Ovary (tissue), 9 donors: ENCODE results near the gene WDR38. TPM values are rescaled to one million over a fixed set of nuclear protein-coding genes. Genes with fewer than 3 reads are reported as not detected.

Experiments used
- DNase-seq, 5 donors: peaks; one replicate each; pipeline ENCODE4 v3.0.0-alpha.2; 2019 to 2020
- H3K27ac ChIP-seq, 2 donors: fragments of 200-600 bp; one replicate each; pipeline versions ENCODE4 v1.5.1 to v1.8.0; 2019 to 2022
- H3K27me3 ChIP-seq: fragments of 200-600 bp; one replicate; pipeline ENCODE4 v1.8.0; 2022
- H3K36me3 ChIP-seq: fragments of 200-600 bp; sonication (generic); one replicate; pipeline ENCODE4 v1.5.1; 2019
- H3K4me1 ChIP-seq: one replicate; pipeline ENCODE4 v1.8.1; 2013; ENCODE audit warnings: mild to moderate bottlenecking, moderate library complexity; ENCODE audit not compliant: insufficient read depth
- H3K4me3 ChIP-seq: fragments of 200-600 bp; sonication (generic); one replicate; pipeline ENCODE4 v1.5.1; 2017
- H3K9me3 ChIP-seq, 2 donors: fragments of 200-600 bp in 1 of 2; sonication (generic) in 1 of 2; one replicate each; pipeline versions ENCODE4 v1.5.1 to v1.8.1; 2013 to 2019; ENCODE audit warnings: mild to moderate bottlenecking in 1 of 2, moderate library complexity in 1 of 2
- CTCF ChIP-seq, 3 donors: fragments of 450-650 bp in 2 of 3; fragments of 200-600 bp in 1 of 3; IDR thresholded peaks; one replicate each; pipeline versions ENCODE4 v1.5.1 to v1.8.0; 2016 to 2022; ENCODE audit warnings: antibody characterized with exemption in 3 of 3, mild to moderate bottlenecking in 1 of 3
- EP300 ChIP-seq: sonication (generic); formaldehyde crosslinking; IDR thresholded peaks from one replicate; pipeline ENCODE4 v1.6.1; 2017; ENCODE audit warnings: antibody characterized with exemption
- POLR2A ChIP-seq: fragments of 450-650 bp; IDR thresholded peaks from one replicate; pipeline ENCODE4 v1.6.1; 2017; ENCODE audit warnings: antibody characterized with exemption, mild to moderate bottlenecking, moderate library complexity
- WGBS, 3 donors: extraction: QIAGEN DNeasy Blood & Tissue Kit in 1 of 3; methylation state at CpG; one replicate each; pipeline versions ENCODE4 v1.1.5 to v1.1.7; 2013 to 2017; 5-methylcytosine and 5-hydroxymethylcytosine counted together
- intact Hi-C, 4 donors: fragments of 100-400 bp; cut with DNase I; formaldehyde crosslinking; loops; one replicate each; pipeline versions ENCODE4 v1.11.0 to v1.15.1; 2022 to 2023
- polyA plus RNA-seq, 2 donors: library from polyadenylated mRNA; stranded (reverse); fragments of 200-250 nt in 1 of 2; fragments of 350-450 nt in 1 of 2; fragmentation: Illumina TruSeq in 1 of 2; extraction: RNeasy Lipid Tissue Mini Kit (QIAGEN cat#74804) in 1 of 2; gene quantifications; one replicate each; pipeline ENCODE4 v1.2.3, GENCODE V29; 2013 to 2014
- total RNA-seq, 7 donors: library from RNA; depleted of rRNA in 2 of 7; stranded (reverse); fragments of >200 nt in 2 of 7; fragmentation: NEBNext Ultra II Directional in 3 of 7; extraction: Animal tissue kit (Norgen Biotek cat#: 25700) in 3 of 7; gene quantifications; one replicate each; pipeline versions ENCODE4 v1.1.0 to v1.2.4, GENCODE V29; 2016 to 2023
- donor health status: DM: no; HTN: no; CAD: no; lungs with moderate emphysema.
- donor health status: DM: no; HTN: no; CAD: no.
- donor health status: Bipolar disorder and iron deficiency.
- donor health status: DM: yes; HTN: yes; CAD: no.
- donor health status: DM: no; HTN: no; CAD: no.
- donor health status: DM: yes; HTN: yes; CAD: no.

Gene WDR38
- total and polyA plus RNA-seq, 9 donors = 0.94 to 22.5 (median 1.4) TPM; not detected in 5

- H3K4me3 ChIP-seq = no peak overlapping the region
- H3K9me3 ChIP-seq = no peaks in the 10 kb centered on the region
- intact Hi-C loops = no loop called here
- no peak overlapping the region for H3K27ac ChIP-seq
- no peaks in the 10 kb centered on the region for H3K36me3 ChIP-seq
- WGBS, 3 donors = 75 to 84% (median 82%) methylated on average over 10 of the region's 10 CpGs
- H3K4me1 ChIP-seq = no peaks in the 10 kb centered on the region
- H3K27me3 ChIP-seq = no peaks in the 10 kb centered on the region
- DNase-seq = no peak
- TF ChIP-seq CTCF (IDR thresholded peaks at IDR 0.05) (no peak), EP300 (no peak), POLR2A (no peak)
Measured at GRCh38 chr9:124886461-124886860, 33.2 kb downstream of the WDR38 start.

- no peak for TF ChIP-seq EP300
- no peak for TF ChIP-seq POLR2A
- no peak for TF ChIP-seq CTCF (IDR thresholded peaks at IDR 0.05)
- no peak overlapping the region for H3K27ac ChIP-seq
- intact Hi-C loops = no loop called here
- H3K27me3 ChIP-seq = no peaks in the 10 kb centered on the region
- no peaks in the 10 kb centered on the region for H3K36me3 ChIP-seq
- WGBS, 3 donors = 87 to 91% (median 88%) methylated on average over 17 of the region's 17 CpGs
- no peaks in the 10 kb centered on the region for H3K9me3 ChIP-seq
- no peaks in the 10 kb centered on the region for H3K4me1 ChIP-seq
- no peak for DNase-seq
- H3K4me3 ChIP-seq = no peak overlapping the region
Measured at GRCh38 chr9:124886866-124887492, 33.7 kb downstream of the WDR38 start.

- Histone ChIP-seq H3K4me3 (no peak overlapping the region), H3K27me3 (no peaks in the 10 kb centered on the region), H3K27ac (no peak overlapping the region), H3K4me1 (no peaks in the 10 kb centered on the region), H3K36me3 (no peaks in the 10 kb centered on the region), H3K9me3 (no peaks in the 10 kb centered on the region)
- DNase-seq = no peak
- TF ChIP-seq EP300 (no peak), CTCF (IDR thresholded peaks at IDR 0.05) (no peak), POLR2A (no peak)
- intact Hi-C loops = no loop called here
- WGBS, 3 donors = 67 to 82% (median 76%) methylated on average over 5 of the region's 5 CpGs
Measured at GRCh38 chr9:124887832-124888231, 34.6 kb downstream of the WDR38 start.

- H3K36me3 ChIP-seq = no peaks in the 10 kb centered on the region
- intact Hi-C loops = no loop called here
- 93 to 98% (median 98%) methylated on average over 13 of the region's 13 CpGs for WGBS, 3 donors
Measured at GRCh38 chr9:124889006-124889405, 35.7 kb downstream of the WDR38 start.

More at GRCh38 chr9:124889006-124889405, 35.7 kb downstream of the WDR38 start:
- no peaks in the 10 kb centered on the region for H3K4me1 ChIP-seq
- H3K4me3 ChIP-seq = no peak overlapping the region
- H3K9me3 ChIP-seq = no peaks in the 10 kb centered on the region
- H3K27ac ChIP-seq = no peak overlapping the region
- DNase-seq = no peak
- no peak for TF ChIP-seq EP300
- TF ChIP-seq POLR2A = no peak
- no peak for TF ChIP-seq CTCF (IDR thresholded peaks at IDR 0.05)
- H3K27me3 ChIP-seq = no peaks in the 10 kb centered on the region
